KMS-11 (cell line): ENCODE measurements around the gene AKAP7.

Source experiments
- H2AFZ ChIP-seq: fragments of 200-600 bp; sonication (generic); 2 replicates; pipeline ENCODE4 v1.6.1; 2016; ENCODE audit warnings: antibody characterized with exemption, mixed run types, low read depth
- H3K27ac ChIP-seq: fragments of 200-600 bp; sonication (generic); 2 replicates; pipeline ENCODE4 v1.6.1; 2016; ENCODE audit warnings: mild to moderate bottlenecking, mixed run types
- H3K27me3 ChIP-seq: fragments of 200-600 bp; sonication (generic); 2 replicates; pipeline ENCODE4 v1.6.1; 2017; ENCODE audit warnings: mild to moderate bottlenecking, low read depth, mixed run types, moderate library complexity; ENCODE audit not compliant: insufficient read depth
- H3K36me3 ChIP-seq: fragments of 200-600 bp; sonication (generic); 2 replicates; pipeline ENCODE4 v1.6.1; 2017; ENCODE audit warnings: mild to moderate bottlenecking, mixed run types; ENCODE audit not compliant: insufficient read depth
- H3K4me1 ChIP-seq: fragments of 200-600 bp; sonication (generic); 2 replicates; pipeline ENCODE4 v1.6.1; 2016; ENCODE audit warnings: mild to moderate bottlenecking, low read depth, mixed run types; ENCODE audit not compliant: poor library complexity, severe bottlenecking
- H3K4me2 ChIP-seq: fragments of 200-600 bp; sonication (generic); 2 replicates; pipeline ENCODE4 v1.7.0; 2016; ENCODE audit warnings: mild to moderate bottlenecking, mixed run types
- H3K4me3 ChIP-seq: fragments of 200-600 bp; sonication (generic); IDR thresholded peaks from 2 replicates; pipeline ENCODE4 v1.6.1; 2017; ENCODE audit warnings: low read depth, low read length, mixed read lengths; ENCODE audit not compliant: insufficient read depth
- H3K79me2 ChIP-seq: fragments of 200-600 bp; sonication (generic); 2 replicates; pipeline ENCODE4 v1.6.1; 2016; ENCODE audit warnings: low read depth, mixed run types; ENCODE audit not compliant: insufficient read depth
- H3K9ac ChIP-seq: fragments of 200-600 bp; sonication (generic); 2 replicates; pipeline ENCODE4 v1.6.1; 2016; ENCODE audit warnings: mild to moderate bottlenecking, mixed run types
- H4K20me1 ChIP-seq: fragments of 200-600 bp; sonication (generic); 2 replicates; pipeline ENCODE4 v1.6.1; 2016; ENCODE audit warnings: mild to moderate bottlenecking, mixed run types; ENCODE audit not compliant: insufficient read depth
- TF ChIP-seq, protein P1 (sequence below): fragments of 200-600 bp; sonication (generic); conservative IDR thresholded peaks from 2 replicates; pipeline ENCODE4 v1.6.1; 2017; ENCODE audit warnings: low read depth, mild to moderate bottlenecking, antibody characterized with exemption, low read length, moderate library complexity, mixed read lengths

Gene AKAP7

DNA sequence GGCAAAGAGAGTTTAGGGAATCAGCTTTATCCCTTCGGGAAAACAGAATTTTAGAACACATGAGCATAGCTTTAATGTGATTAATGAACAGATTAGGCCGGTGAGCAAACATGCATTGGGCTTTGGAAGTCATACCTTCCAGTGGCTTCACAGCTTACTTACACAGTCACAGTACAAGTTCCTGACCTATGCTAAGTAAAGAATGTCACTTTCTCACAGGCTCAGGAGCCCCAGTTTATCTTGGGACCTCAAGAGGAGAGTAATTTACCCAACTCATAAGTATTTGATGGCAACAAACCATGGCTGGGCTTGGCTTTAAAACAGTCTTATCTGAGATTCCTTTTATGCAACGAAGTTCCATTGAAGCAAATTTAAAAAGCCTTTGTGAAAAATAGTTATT, 195.9 kb downstream of the AKAP7 start:
- Histone ChIP-seq H2AFZ (no peak overlapping the region), H3K9ac (no peak overlapping the region)

DNA sequence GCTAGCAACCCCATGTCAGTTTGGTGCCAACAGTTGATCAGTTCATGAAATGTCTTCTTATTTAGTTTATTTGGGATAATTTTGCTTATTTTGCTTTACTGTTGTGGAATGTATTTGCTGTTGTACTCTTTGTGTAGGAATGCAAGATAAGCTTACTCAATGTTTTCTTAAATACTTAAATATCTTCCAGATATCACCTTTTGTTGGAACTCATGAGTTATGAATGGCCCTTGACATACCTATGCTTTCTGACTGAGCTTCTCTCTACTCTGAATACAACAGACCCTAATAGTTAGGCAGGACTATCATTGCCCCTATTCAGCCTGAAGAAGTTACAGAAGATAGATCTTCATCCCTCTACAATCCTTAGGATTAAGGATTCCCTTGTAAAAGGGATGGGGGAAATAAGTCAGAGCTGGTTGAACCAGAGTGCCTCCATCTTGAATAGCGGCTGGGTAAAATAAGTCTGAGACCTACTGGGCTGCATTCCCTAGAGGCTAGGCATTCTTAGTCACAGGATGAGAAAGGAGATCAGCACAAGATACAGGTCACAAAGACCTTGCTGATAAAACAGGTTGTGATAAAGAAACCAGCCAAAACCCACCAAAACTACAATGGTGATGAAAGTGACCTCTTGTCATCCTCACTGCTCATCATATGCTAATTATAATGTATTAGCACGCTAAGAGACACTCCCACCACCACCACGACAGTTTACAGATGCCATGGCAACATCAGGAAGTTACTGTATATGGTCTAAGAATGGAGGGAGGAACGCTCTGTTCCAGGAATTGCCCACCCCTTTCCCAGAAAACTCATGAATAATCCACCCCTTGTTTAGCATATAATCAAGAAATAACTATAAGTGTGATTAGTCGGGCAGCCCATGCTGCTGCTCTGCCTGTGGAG, 196.9 kb downstream of the AKAP7 start:
- H3K9ac ChIP-seq = no peak overlapping the region
- H3K79me2 ChIP-seq = no peaks in the 10 kb centered on the region
- no peak overlapping the region for H3K27ac ChIP-seq
- H3K4me1 ChIP-seq = no peaks in the 10 kb centered on the region
- H3K36me3 ChIP-seq = no peaks in the 10 kb centered on the region
- TF ChIP-seq, protein P1, sequence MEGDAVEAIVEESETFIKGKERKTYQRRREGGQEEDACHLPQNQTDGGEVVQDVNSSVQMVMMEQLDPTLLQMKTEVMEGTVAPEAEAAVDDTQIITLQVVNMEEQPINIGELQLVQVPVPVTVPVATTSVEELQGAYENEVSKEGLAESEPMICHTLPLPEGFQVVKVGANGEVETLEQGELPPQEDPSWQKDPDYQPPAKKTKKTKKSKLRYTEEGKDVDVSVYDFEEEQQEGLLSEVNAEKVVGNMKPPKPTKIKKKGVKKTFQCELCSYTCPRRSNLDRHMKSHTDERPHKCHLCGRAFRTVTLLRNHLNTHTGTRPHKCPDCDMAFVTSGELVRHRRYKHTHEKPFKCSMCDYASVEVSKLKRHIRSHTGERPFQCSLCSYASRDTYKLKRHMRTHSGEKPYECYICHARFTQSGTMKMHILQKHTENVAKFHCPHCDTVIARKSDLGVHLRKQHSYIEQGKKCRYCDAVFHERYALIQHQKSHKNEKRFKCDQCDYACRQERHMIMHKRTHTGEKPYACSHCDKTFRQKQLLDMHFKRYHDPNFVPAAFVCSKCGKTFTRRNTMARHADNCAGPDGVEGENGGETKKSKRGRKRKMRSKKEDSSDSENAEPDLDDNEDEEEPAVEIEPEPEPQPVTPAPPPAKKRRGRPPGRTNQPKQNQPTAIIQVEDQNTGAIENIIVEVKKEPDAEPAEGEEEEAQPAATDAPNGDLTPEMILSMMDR = no peak
- no peak overlapping the region for H3K4me3 ChIP-seq
- no peak overlapping the region for H2AFZ ChIP-seq
- no peaks in the 10 kb centered on the region for H4K20me1 ChIP-seq
- no peaks in the 10 kb centered on the region for H3K27me3 ChIP-seq
- no peak overlapping the region for H3K4me2 ChIP-seq

More for the DNA sequence above, 195.9 kb downstream of the AKAP7 start:
- TF ChIP-seq, protein P1 = no peak
- Histone ChIP-seq H3K4me3 (no peak overlapping the region), H3K4me2 (no peak overlapping the region), H3K79me2 (no peaks in the 10 kb centered on the region), H3K36me3 (no peaks in the 10 kb centered on the region), H3K27ac (no peak overlapping the region), H3K4me1 (no peaks in the 10 kb centered on the region), H4K20me1 (no peaks in the 10 kb centered on the region), H3K27me3 (no peaks in the 10 kb centered on the region)
